ENCODE measurements around the gene IL36RN.

IL36RN gene

GRCh38 chr2:113068706-113069485 lies 9.9 kb downstream of the IL36RN start:
- Histone ChIP-seq H3K27ac (no peak overlapping the region), H3K4me3 (no peak overlapping the region), H3K27me3 (no peaks in the 10 kb centered on the region), H3K36me3 (no peaks in the 10 kb centered on the region), H3K9me3 (no peaks in the 10 kb centered on the region), H3K4me1 (no peaks in the 10 kb centered on the region)
- DNase-seq = no peak
- intact Hi-C loops (cut with DNase I; ENCODE audit: low total_unique reads) = no loop called here
- no peak for TF ChIP-seq CTCF (IDR thresholded peaks at IDR 0.05)

GRCh38 chr2:113069676-113070605 lies 10.9 kb downstream of the IL36RN start:
- TF ChIP-seq CTCF (IDR thresholded peaks at IDR 0.05) = no peak
- no peak for DNase-seq
- intact Hi-C loops (cut with DNase I; ENCODE audit: low total_unique reads) = no loop called here
- Histone ChIP-seq H3K27me3 (peaks cover 0 to 4% of the 10 kb centered on the region in 2 donors), H3K4me3 (no peak overlapping the region), H3K27ac (no peak overlapping the region), H3K36me3 (no peaks in the 10 kb centered on the region), H3K9me3 (no peaks in the 10 kb centered on the region), H3K4me1 (no peaks in the 10 kb centered on the region)

GRCh38 chr2:113070606-113070975 lies 11.6 kb downstream of the IL36RN start:
- DNase-seq = no peak
- H3K9me3 ChIP-seq = no peaks in the 10 kb centered on the region
- intact Hi-C loops (cut with DNase I; ENCODE audit: low total_unique reads) = no loop called here
- no peaks in the 10 kb centered on the region for H3K4me1 ChIP-seq
- no peaks in the 10 kb centered on the region for H3K36me3 ChIP-seq
- H3K27ac ChIP-seq = no peak overlapping the region
- H3K27me3 ChIP-seq = peaks cover 0 to 7% of the 10 kb centered on the region in 2 donors
- no peak for TF ChIP-seq CTCF (IDR thresholded peaks at IDR 0.05)
- H3K4me3 ChIP-seq = no peak overlapping the region

- intact Hi-C loops (cut with DNase I; ENCODE audit: low total_unique reads) = no loop called here
- no peaks in the 10 kb centered on the region for H3K4me1 ChIP-seq
- H3K27me3 ChIP-seq = peaks cover 0 to 7% of the 10 kb centered on the region in 2 donors
- H3K4me3 ChIP-seq = no peak overlapping the region
- no peaks in the 10 kb centered on the region for H3K9me3 ChIP-seq
- H3K36me3 ChIP-seq = no peaks in the 10 kb centered on the region
- TF ChIP-seq CTCF (IDR thresholded peaks at IDR 0.05) = no peak
- H3K27ac ChIP-seq = no peak overlapping the region
- DNase-seq = no peak
Measured at GRCh38 chr2:113072584-113072983, 13.6 kb downstream of the IL36RN start.

- intact Hi-C loops (cut with DNase I; ENCODE audit: low total_unique reads) = no loop called here
Measured at GRCh38 chr2:113073325-113073834, 14.4 kb downstream of the IL36RN start.

More at GRCh38 chr2:113073325-113073834, 14.4 kb downstream of the IL36RN start:
- no peak for DNase-seq
- Histone ChIP-seq H3K4me3 (no peak overlapping the region), H3K4me1 (no peaks in the 10 kb centered on the region), H3K36me3 (no peaks in the 10 kb centered on the region), H3K27ac (no peak overlapping the region), H3K9me3 (no peaks in the 10 kb centered on the region), H3K27me3 (peaks cover 0 to 7% of the 10 kb centered on the region in 2 donors)
- no peak for TF ChIP-seq CTCF (IDR thresholded peaks at IDR 0.05)
